Activated CD8-positive, alpha-beta memory T cell treated with anti-CD3 and anti-CD28 coated beads, Interleukin-2, amount 50 U/mL, for 1 hour (primary cell): ENCODE data around the gene SH2D3A.

Experiments used
- DNase-seq: peaks from one replicate; pipeline ENCODE4 v3.0.0-alpha.2; 2020; ENCODE audit errors: extremely low read depth

Gene SH2D3A

GRCh38 chr19:6708346-6708745, 58.9 kb downstream of the SH2D3A start:
- DNase-seq, result no peak

GRCh38 chr19:6707658-6708018, 59.6 kb downstream of the SH2D3A start:
- DNase-seq, result no peak

- DNase-seq, result no peak
Measured at GRCh38 chr19:6707011-6707657, 60.1 kb downstream of the SH2D3A start.

- DNase-seq, result no peak
Measured at GRCh38 chr19:6706633-6706958, 60.6 kb downstream of the SH2D3A start.

GRCh38 chr19:6705931-6706632, 61.2 kb downstream of the SH2D3A start:
- DNase-seq, result no peak
